B cell (primary cell): ENCODE data around the gene TMEM253. TPM values are rescaled to one million over a fixed set of nuclear protein-coding genes. Genes with fewer than 3 reads are reported as not detected.

ENCODE experiments used
- ATAC-seq: fragments of 200-7000 bp; cut with Tn5 transposase; one replicate; pipeline ENCODE4 v1.10.0; 2021; ENCODE audit warnings: low read depth, mild to moderate bottlenecking, moderate number of reproducible peaks, moderate library complexity
- CTCF ChIA-PET: fragments of 350-600 bp; sonication (Branson Sonifier 250); formaldehyde crosslinking; loops from one replicate; lab custom pipeline; 2021; ENCODE audit warnings: antibody characterized with exemption, inconsistent platforms; lab: Charles Lee
- POLR2A ChIA-PET: fragments of 350-600 bp; sonication (Branson Sonifier 250); formaldehyde crosslinking; loops from one replicate; lab custom pipeline; 2021; ENCODE audit warnings: antibody characterized with exemption; lab: Charles Lee
- DNase-seq: peaks from one replicate; pipeline ENCODE4 v3.0.0; 2013
- H2AFZ ChIP-seq: 2 replicates; pipeline ENCODE4 v1.6.1; 2012; ENCODE audit warnings: mild to moderate bottlenecking, low read depth, low read length; ENCODE audit not compliant: insufficient read depth, poor library complexity, severe bottlenecking
- H3K27ac ChIP-seq, 2 donors: 1 replicate in 1 of 2; 2 replicates in 1 of 2; pipeline ENCODE4 v1.5.1; 2012 to 2013; ENCODE audit warnings: low read length in 2 of 2, mild to moderate bottlenecking in 2 of 2, moderate library complexity in 1 of 2
- H3K27me3 ChIP-seq, 4 experiments: fragments of 200-600 bp in 1 of 4; sonication (generic) in 1 of 4; replicated peaks in 1 of 4; 1 replicate in 2 of 4; 2 replicates in 2 of 4; pipeline versions ENCODE4 v1.6.1 to v1.7.0; 2013 to 2016; ENCODE audit warnings: low read length in 3 of 4, mild to moderate bottlenecking in 2 of 4, mixed read lengths in 1 of 4, moderate library complexity in 1 of 4; ENCODE audit not compliant: insufficient read depth in 4 of 4, control insufficient read depth in 3 of 4; ENCODE audit errors: control extremely low read depth in 1 of 4
- H3K36me3 ChIP-seq, 2 experiments: replicated peaks in 1 of 2; 1 replicate in 1 of 2; 2 replicates in 1 of 2; pipeline versions ENCODE4 v1.6.1 to v1.7.1; 2013; ENCODE audit warnings: low read length in 1 of 2; ENCODE audit not compliant: insufficient read depth in 2 of 2, control insufficient read depth in 1 of 2; ENCODE audit errors: control extremely low read depth in 1 of 2, extremely low read depth in 1 of 2
- H3K4me1 ChIP-seq, 2 donors: fragments of 200-600 bp in 1 of 2; sonication (generic) in 1 of 2; 1 replicate in 1 of 2; 2 replicates in 1 of 2; pipeline versions ENCODE4 v1.5.1 to v1.6.1; 2013 to 2017; ENCODE audit warnings: low read length in 2 of 2; ENCODE audit not compliant: control insufficient read depth in 2 of 2, insufficient read depth in 2 of 2
- H3K4me2 ChIP-seq: replicated peaks from 2 replicates; pipeline ENCODE3; 2012; ENCODE audit warnings: mild to moderate bottlenecking, low read depth, low read length; ENCODE audit not compliant: poor library complexity, severe bottlenecking
- H3K4me3 ChIP-seq, 5 experiments: fragments of 200-600 bp in 1 of 5; sonication (generic) in 1 of 5; 1 replicate in 3 of 5; 2 replicates in 2 of 5; pipeline versions ENCODE4 v1.5.1 to v1.7.0; 2011 to 2016; ENCODE audit warnings: low read length in 4 of 5, mild to moderate bottlenecking in 4 of 5, low read depth in 2 of 5, control low read depth in 1 of 5, moderate library complexity in 1 of 5; ENCODE audit not compliant: insufficient read depth in 1 of 5; ENCODE audit errors: control extremely low read depth in 1 of 5, extremely low read depth in 1 of 5
- H3K79me2 ChIP-seq: fragments of 200-600 bp; sonication (generic); one replicate; pipeline ENCODE4 v1.6.0; 2016; ENCODE audit warnings: low read length; ENCODE audit not compliant: control insufficient read depth, insufficient read depth
- H3K9ac ChIP-seq: fragments of 200-600 bp; sonication (generic); 2 replicates; pipeline ENCODE4 v1.6.1; 2017; ENCODE audit warnings: mild to moderate bottlenecking, low read length, moderate library complexity
- H3K9me3 ChIP-seq, 3 donors: one replicate each; pipeline versions ENCODE4 v1.6.1 to v1.7.1; 2013; ENCODE audit warnings: low read length in 2 of 3; ENCODE audit not compliant: control insufficient read depth in 2 of 3, insufficient read depth in 1 of 3; ENCODE audit errors: control extremely low read depth in 1 of 3
- H4K20me1 ChIP-seq: 2 replicates; pipeline ENCODE4 v1.6.0; 2012; ENCODE audit warnings: mild to moderate bottlenecking, low read length; ENCODE audit not compliant: insufficient read depth, control insufficient read depth, poor library complexity, severe bottlenecking
- H3K27ac Mint-ChIP-seq: one replicate; pipeline ENCODE4 v1.8.0; 2021; ENCODE audit warnings: mixed read lengths
- H3K27me3 Mint-ChIP-seq: one replicate; pipeline ENCODE4 v1.8.0; 2021; ENCODE audit warnings: mixed read lengths
- H3K4me1 Mint-ChIP-seq: one replicate; pipeline ENCODE4 v1.8.0; 2021; ENCODE audit warnings: mixed read lengths
- H3K4me3 Mint-ChIP-seq: one replicate; pipeline ENCODE4 v1.8.0; 2021; ENCODE audit warnings: mixed read lengths
- H3K9me3 Mint-ChIP-seq: one replicate; pipeline ENCODE4 v1.8.0; 2022; ENCODE audit warnings: mixed read lengths; ENCODE audit not compliant: insufficient read depth
- CTCF ChIP-seq: fragments of 200-600 bp; IDR thresholded peaks from one replicate; pipeline ENCODE4 v1.8.0; 2022; ENCODE audit warnings: antibody characterized with exemption, mild to moderate bottlenecking
- EZH2 ChIP-seq: IDR thresholded peaks from 2 replicates; pipeline ENCODE4 v1.6.1; 2012; ENCODE audit warnings: borderline replicate concordance, low read depth, mild to moderate bottlenecking, moderate library complexity, low read length; ENCODE audit not compliant: insufficient read depth, poor library complexity, severe bottlenecking
- WGBS: methylation state at CpG from one replicate; pipeline ENCODE4 v1.1.5; 2013; ENCODE audit warnings: missing lambda C conversion rate; ENCODE audit not compliant: insufficient coverage; 5-methylcytosine and 5-hydroxymethylcytosine counted together
- intact Hi-C: fragments of 100-400 bp; cut with micrococcal nuclease; formaldehyde crosslinking; loops from one replicate; pipeline ENCODE4 v1.10.0; 2022
- polyA plus RNA-seq: library from polyadenylated mRNA; depleted of rRNA; stranded (reverse); fragments of >200 nt; gene quantifications from 2 replicates; pipeline ENCODE4 v1.2.3, GENCODE V29; 2012
- total RNA-seq, 2 donors: library from RNA; stranded (reverse); fragments of 120-200 nt in 1 of 2; gene quantifications; 1 replicate in 1 of 2; 2 replicates in 1 of 2; pipeline versions ENCODE4 v1.2.3 to v1.2.4, GENCODE V29; 2013 to 2022

TMEM253 gene
- total and polyA plus RNA-seq, 2 donors (not counting 1 experiment from before 2014, with no cell fraction given), result not detected

DNA sequence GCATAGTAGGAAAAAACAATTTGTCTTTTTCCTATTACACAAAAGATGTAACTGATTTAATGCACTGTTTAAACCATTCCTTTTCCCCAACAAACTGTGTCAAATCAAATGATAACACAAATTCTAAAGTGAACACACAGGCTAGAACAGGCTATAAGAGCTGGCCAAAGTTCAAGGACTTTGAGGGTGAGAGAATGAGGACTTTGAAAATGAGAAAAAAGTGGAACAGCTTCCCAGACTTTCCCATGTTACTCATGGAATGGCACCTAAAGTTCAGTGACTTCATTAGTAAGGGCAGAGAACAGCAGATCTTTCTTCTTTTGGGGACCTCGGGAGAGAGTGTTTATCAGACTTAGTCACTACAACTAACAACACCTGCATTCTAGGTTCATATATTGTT lies 22.6 kb downstream of the TMEM253 start:
- Histone ChIP-seq H3K4me2 (no peak overlapping the region), H2AFZ (no peak overlapping the region), H3K9me3 (peaks cover 3 to 8% (median 8%) of the 10 kb centered on the region in 3 donors), H3K9ac (no peak overlapping the region), H4K20me1 (no peaks in the 10 kb centered on the region), H3K4me1 (no peaks in the 10 kb centered on the region), H3K79me2 (no peaks in the 10 kb centered on the region), H3K27me3 (peaks cover 0 to 13% (median 8%) of the 10 kb centered on the region in 4 experiments), H3K36me3 (no peaks in the 10 kb centered on the region), H3K4me3 (no peak overlapping the region), H3K27ac (no peak overlapping the region)
- H3K4me1 Mint-ChIP-seq, result no peaks in the 10 kb centered on the region
- ChIA-PET CTCF (interaction anchor here (1.9 to 2.3 kb wide), 2 partner anchors 11 to 18 kb away, joined by 7 to 9 read pairs; no protein-coding TSS in a partner anchor), POLR2A (no interaction called here)
- H3K4me3 Mint-ChIP-seq, result no peak overlapping the region
- TF ChIP-seq EZH2 (no peak), CTCF (no peak)
- ATAC-seq, result no peak
- peaks cover 4% of the 10 kb centered on the region for H3K9me3 Mint-ChIP-seq
- intact Hi-C loops, result no loop called here
- H3K27ac Mint-ChIP-seq, result no peak overlapping the region
- H3K27me3 Mint-ChIP-seq, result peaks cover 58% of the 10 kb centered on the region
- no CpG with 5 or more reads among the region's 1 CpG for WGBS
- no peak for DNase-seq

DNA sequence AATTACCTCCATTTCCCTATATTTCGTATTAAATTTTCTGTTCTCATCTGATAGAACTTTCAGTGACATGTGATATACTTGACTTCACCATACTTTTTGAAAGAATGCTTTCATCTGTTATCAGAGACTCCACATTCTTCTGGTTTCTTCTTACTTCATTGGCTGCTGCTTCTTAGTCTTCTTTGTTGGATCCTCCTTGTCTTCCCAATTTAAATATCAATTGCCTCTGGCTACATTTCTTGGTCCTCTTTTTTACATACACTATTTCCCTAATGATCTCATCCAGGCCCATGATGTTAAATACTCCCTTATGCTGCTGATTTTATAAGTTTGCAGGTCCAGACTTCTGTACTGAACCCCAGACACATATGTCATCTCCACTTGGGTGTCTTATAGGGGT lies 33.0 kb downstream of the TMEM253 start:
- Histone ChIP-seq H3K36me3 (no peaks in the 10 kb centered on the region), H2AFZ (no peak overlapping the region), H3K9ac (no peak overlapping the region), H3K79me2 (no peaks in the 10 kb centered on the region), H3K4me3 (no peak overlapping the region), H3K4me1 (no peaks in the 10 kb centered on the region), H3K4me2 (no peak overlapping the region), H3K27ac (no peak overlapping the region), H3K9me3 (no peaks in the 10 kb centered on the region), H4K20me1 (no peaks in the 10 kb centered on the region), H3K27me3 (no peaks in the 10 kb centered on the region)
- H3K4me1 Mint-ChIP-seq, result no peaks in the 10 kb centered on the region
- DNase-seq (no peak), ATAC-seq (no peak)
- no CpG with 5 or more reads among the region's 1 CpG for WGBS
- POLR2A ChIA-PET, result no interaction called here
- peaks cover 10% of the 10 kb centered on the region for H3K27me3 Mint-ChIP-seq
- CTCF ChIA-PET, result interaction anchor here (1.1 to 2.2 kb wide), 3 partner anchors 8 to 119 kb away, joined by 3 to 9 read pairs (median 5); no protein-coding TSS in a partner anchor
- intact Hi-C loops, result loop anchor here (10.0 kb wide), 1 partner anchor 421 kb away; no protein-coding TSS in a partner anchor
- no peak for TF ChIP-seq EZH2
- no peak for TF ChIP-seq CTCF
- H3K27ac Mint-ChIP-seq, result no peak overlapping the region
- H3K4me3 Mint-ChIP-seq, result no peak overlapping the region
- H3K9me3 Mint-ChIP-seq, result no peaks in the 10 kb centered on the region
